Measurements from ENCODE around the gene NDUFAF4.

- TF ChIP-seq, protein P1, sequence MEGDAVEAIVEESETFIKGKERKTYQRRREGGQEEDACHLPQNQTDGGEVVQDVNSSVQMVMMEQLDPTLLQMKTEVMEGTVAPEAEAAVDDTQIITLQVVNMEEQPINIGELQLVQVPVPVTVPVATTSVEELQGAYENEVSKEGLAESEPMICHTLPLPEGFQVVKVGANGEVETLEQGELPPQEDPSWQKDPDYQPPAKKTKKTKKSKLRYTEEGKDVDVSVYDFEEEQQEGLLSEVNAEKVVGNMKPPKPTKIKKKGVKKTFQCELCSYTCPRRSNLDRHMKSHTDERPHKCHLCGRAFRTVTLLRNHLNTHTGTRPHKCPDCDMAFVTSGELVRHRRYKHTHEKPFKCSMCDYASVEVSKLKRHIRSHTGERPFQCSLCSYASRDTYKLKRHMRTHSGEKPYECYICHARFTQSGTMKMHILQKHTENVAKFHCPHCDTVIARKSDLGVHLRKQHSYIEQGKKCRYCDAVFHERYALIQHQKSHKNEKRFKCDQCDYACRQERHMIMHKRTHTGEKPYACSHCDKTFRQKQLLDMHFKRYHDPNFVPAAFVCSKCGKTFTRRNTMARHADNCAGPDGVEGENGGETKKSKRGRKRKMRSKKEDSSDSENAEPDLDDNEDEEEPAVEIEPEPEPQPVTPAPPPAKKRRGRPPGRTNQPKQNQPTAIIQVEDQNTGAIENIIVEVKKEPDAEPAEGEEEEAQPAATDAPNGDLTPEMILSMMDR (IDR thresholded peaks at IDR 0.05): no peak
- TF ChIP-seq EP300 (IDR thresholded peaks at IDR 0.05) (no peak), POLR2A (IDR thresholded peaks at IDR 0.05) (no peak)
Observed at GRCh38 chr6:96947055-96947454, 49.4 kb upstream of the NDUFAF4 start.

Data from sigmoid colon (tissue), 4 donors.